Uterus (tissue), 4 donors: ENCODE measurements around the gene TNFRSF4. TPM values are rescaled to one million over a fixed set of nuclear protein-coding genes. Genes with fewer than 3 reads are reported as not detected.

Experiments used
- DNase-seq, 2 donors: peaks; one replicate each; pipeline ENCODE4 v3.0.0-alpha.2; 2019 to 2020
- H3K27ac ChIP-seq, 2 donors: fragments of 200-600 bp; sonication (generic); 1 replicate in 1 of 2; 2 replicates in 1 of 2; pipeline ENCODE4 v1.5.1; 2016 to 2018
- H3K27me3 ChIP-seq, 2 donors: fragments of 200-600 bp; sonication (generic); one replicate each; pipeline ENCODE4 v1.5.1; 2018 to 2019; ENCODE audit warnings: control low read depth in 1 of 2
- H3K36me3 ChIP-seq, 2 donors: fragments of 200-600 bp; sonication (generic); one replicate each; pipeline ENCODE4 v1.5.1; 2019; ENCODE audit warnings: control low read depth in 1 of 2
- H3K4me1 ChIP-seq, 2 donors: fragments of 200-600 bp; sonication (generic); one replicate each; pipeline ENCODE4 v1.5.1; 2018 to 2019; ENCODE audit warnings: control low read depth in 1 of 2
- H3K4me3 ChIP-seq, 2 donors: fragments of 200-600 bp; sonication (generic); 1 replicate in 1 of 2; 2 replicates in 1 of 2; pipeline ENCODE4 v1.5.1; 2018 to 2019; ENCODE audit warnings: mild to moderate bottlenecking in 1 of 2
- H3K9me3 ChIP-seq, 2 donors: fragments of 200-600 bp; sonication (generic); one replicate each; pipeline ENCODE4 v1.5.1; 2019; ENCODE audit warnings: control low read depth in 1 of 2
- CTCF ChIP-seq, 4 experiments: fragments of 200-600 bp in 2 of 4; fragments of 450-650 bp in 2 of 4; sonication (generic) in 2 of 4; IDR thresholded peaks; one replicate each; pipeline ENCODE4 v1.5.1; 2016 to 2019; ENCODE audit warnings: antibody characterized with exemption in 4 of 4, mild to moderate bottlenecking in 2 of 4, moderate library complexity in 1 of 4
- POLR2A ChIP-seq, 2 donors: fragments of 450-650 bp; IDR thresholded peaks; one replicate each; pipeline ENCODE4 v1.6.1; 2016; ENCODE audit warnings: antibody characterized with exemption in 2 of 2, mild to moderate bottlenecking in 1 of 2, moderate library complexity in 1 of 2
- intact Hi-C: fragments of 100-400 bp; cut with DNase I; formaldehyde crosslinking; loops from one replicate; pipeline ENCODE4 v1.15.1; 2023; ENCODE audit warnings: low total_unique reads
- total RNA-seq, 4 donors: library from RNA; depleted of rRNA in 3 of 4; stranded (reverse); fragments of >200 nt in 3 of 4; gene quantifications; one replicate each; pipeline versions ENCODE4 v1.1.0 to v1.2.4, GENCODE V29; 2014 to 2023
- donor health status: DM: yes; HTN: yes; CAD: no.

TNFRSF4 gene
- total RNA-seq, 4 donors from 2014 or later: 1.3 to 1.5 TPM; not detected in 2

- no peaks in the 10 kb centered on the region for H3K27me3 ChIP-seq
- no peak overlapping the region for H3K4me3 ChIP-seq
- no peaks in the 10 kb centered on the region for H3K9me3 ChIP-seq
- no peaks in the 10 kb centered on the region for H3K36me3 ChIP-seq
- H3K4me1 ChIP-seq: peaks cover 0 to 4% of the 10 kb centered on the region in 2 donors
- TF ChIP-seq CTCF (IDR thresholded peaks at IDR 0.05) (no peak), POLR2A (IDR thresholded peaks at IDR 0.05) (no peak)
- intact Hi-C loops: no loop called here
- no peak for DNase-seq
- H3K27ac ChIP-seq: no peak overlapping the region
Observed at GRCh38 chr1:1217621-1218523, 3.9 kb upstream of the TNFRSF4 start.

GRCh38 chr1:1216770-1217620, 3.0 kb upstream of the TNFRSF4 start:
- Histone ChIP-seq H3K27ac (no peak overlapping the region), H3K36me3 (no peaks in the 10 kb centered on the region), H3K27me3 (no peaks in the 10 kb centered on the region), H3K4me3 (no peak overlapping the region), H3K4me1 (peaks cover 0 to 6% of the 10 kb centered on the region in 2 donors), H3K9me3 (no peaks in the 10 kb centered on the region)
- TF ChIP-seq CTCF (IDR thresholded peaks at IDR 0.05) (no peak), POLR2A (IDR thresholded peaks at IDR 0.05) (no peak)
- intact Hi-C loops: no loop called here
- DNase-seq: no peak

- peaks cover 0 to 6% of the 10 kb centered on the region in 2 donors for H3K4me1 ChIP-seq
- intact Hi-C loops: no loop called here
- TF ChIP-seq POLR2A (IDR thresholded peaks at IDR 0.05): no peak
- TF ChIP-seq CTCF (IDR thresholded peaks at IDR 0.05): no peak
- H3K36me3 ChIP-seq: no peaks in the 10 kb centered on the region
- no peak overlapping the region for H3K4me3 ChIP-seq
- no peak for DNase-seq
- no peaks in the 10 kb centered on the region for H3K27me3 ChIP-seq
- H3K27ac ChIP-seq: no peak overlapping the region
- H3K9me3 ChIP-seq: no peaks in the 10 kb centered on the region
Observed at GRCh38 chr1:1215881-1216605, 2.1 kb upstream of the TNFRSF4 start.

- Histone ChIP-seq H3K36me3 (no peaks in the 10 kb centered on the region), H3K27me3 (no peaks in the 10 kb centered on the region), H3K9me3 (no peaks in the 10 kb centered on the region), H3K27ac (no peak overlapping the region), H3K4me3 (no peak overlapping the region), H3K4me1 (peaks cover 0 to 6% of the 10 kb centered on the region in 2 donors)
- DNase-seq: no peak
- TF ChIP-seq POLR2A (IDR thresholded peaks at IDR 0.05): no peak
- no peak for TF ChIP-seq CTCF (IDR thresholded peaks at IDR 0.05)
- intact Hi-C loops: no loop called here
Observed at GRCh38 chr1:1215080-1215676, 1.2 kb upstream of the TNFRSF4 start.
